ENCODE results near the gene PPL. TPM values are rescaled to one million over a fixed set of nuclear protein-coding genes. Genes with fewer than 3 reads are reported as not detected.

PPL gene
- total RNA-seq, 1 experiment from 2014 or later, result 56.4 TPM

- intact Hi-C loops (cut with micrococcal nuclease), result no loop called here
- no TSS peak for BruUV-seq (replicated peaks)
- no peak overlapping the region for H3K4me2 ChIP-seq (ENCODE audit: low read length)
- H3K79me2 ChIP-seq (ENCODE audit: insufficient read depth, low read length), result peaks cover 12% of the 10 kb centered on the region
- DNase-seq (ENCODE audit: low read depth, low spot score) (no peak), ATAC-seq (no peak)
- H4K20me1 ChIP-seq (ENCODE audit: insufficient read depth), result no peaks in the 10 kb centered on the region; the same call in 1 of the 2 replicates
- 0 out of 4 replicates have a peak, but pooled peaks cover 0 to 4% of the 10 kb centered on the region in 2 experiments for H3K4me1 ChIP-seq (ENCODE audit: control insufficient read depth in 1 of 2, insufficient read depth in 2 of 2, low read length in 2 of 2)
- no peak overlapping the region for H3K4me3 ChIP-seq (replicated peaks in 1 of 2; ENCODE audit: low read depth in 1 of 2, low read length in 2 of 2)
- RAD21 ChIA-PET (ENCODE audit: low non-redundant PET in 1 of 2, low total read pairs in 2 of 2, uncharacterized antibody in 2 of 2, unreplicated experiment in 2 of 2), result no interaction called here
- CTCF ChIA-PET, result no interaction called here
- H2AFZ ChIP-seq (ENCODE audit: low read depth, low read length, poor library complexity, severe bottlenecking), result no peak overlapping the region
- H3K27ac ChIP-seq (ENCODE audit: low read depth, low read length), result no peak overlapping the region
- peaks cover 47 to 50% of the 10 kb centered on the region in 2 experiments for H3K36me3 ChIP-seq (ENCODE audit: control insufficient read depth in 1 of 2, insufficient read depth in 2 of 2, low read length in 2 of 2)
- POLR2A ChIA-PET, result no interaction called here
- TF ChIP-seq CTCF (IDR thresholded peaks at IDR 0.05 in 2 of 3, conservative IDR thresholded peaks at IDR 0.05 in 1 of 3; ENCODE audit: borderline replicate concordance in 1 of 3, insufficient read depth in 1 of 3, low read depth in 2 of 3, low read length in 2 of 3) (no peak), ZFX (IDR thresholded peaks at IDR 0.05) (no peak), SP1 (IDR thresholded peaks at IDR 0.05; ENCODE audit: low read depth) (no peak), EZH2 (IDR thresholded peaks at IDR 0.05) (no peak), FOSL1 (IDR thresholded peaks at IDR 0.05; ENCODE audit: low read depth) (no peak), RAD21 (IDR thresholded peaks at IDR 0.05; ENCODE audit: low read depth) (no peak), ELF1 (IDR thresholded peaks at IDR 0.05; ENCODE audit: borderline replicate concordance, low read depth) (no peak), YY1 (IDR thresholded peaks at IDR 0.05; ENCODE audit: extremely low read depth, insufficient replicate concordance, low read depth, low read length) (no peak), POLR2A (IDR thresholded peaks at IDR 0.05; ENCODE audit: borderline replicate concordance, extremely low read depth, insufficient read depth, insufficient read length) (no peak), EGR1 (IDR thresholded peaks at IDR 0.05; ENCODE audit: low read depth) (no peak), POLR2AphosphoS5 (IDR thresholded peaks at IDR 0.05; ENCODE audit: low read depth, low read length) (no peak), ZBTB33 (IDR thresholded peaks at IDR 0.05; ENCODE audit: extremely low read depth, insufficient replicate concordance, low read length) (no peak), ZNF274 (IDR thresholded peaks at IDR 0.05; ENCODE audit: low read depth, low read length) (no peak), MAX (IDR thresholded peaks at IDR 0.05) (no peak), ATF3 (IDR thresholded peaks at IDR 0.05) (no peak), CBX3 (IDR thresholded peaks at IDR 0.05; ENCODE audit: low read depth) (no peak)
- H3K9me3 ChIP-seq (ENCODE audit: control insufficient read depth in 1 of 2, insufficient read depth in 1 of 2, low read depth in 1 of 2, low read length in 2 of 2), result no peaks in the 10 kb centered on the region
- H3K27me3 ChIP-seq (ENCODE audit: insufficient read depth, low read length), result no peaks in the 10 kb centered on the region
- H3K9ac ChIP-seq (ENCODE audit: low read length), result no peak overlapping the region
- H3K9me2 ChIP-seq (ENCODE audit: insufficient read depth), result no peaks in the 10 kb centered on the region
Observed at GRCh38 chr16:4873091-4873490, 63.9 kb downstream of the PPL start.
